ENCODE measurements around the gene ESR1.

DNA sequence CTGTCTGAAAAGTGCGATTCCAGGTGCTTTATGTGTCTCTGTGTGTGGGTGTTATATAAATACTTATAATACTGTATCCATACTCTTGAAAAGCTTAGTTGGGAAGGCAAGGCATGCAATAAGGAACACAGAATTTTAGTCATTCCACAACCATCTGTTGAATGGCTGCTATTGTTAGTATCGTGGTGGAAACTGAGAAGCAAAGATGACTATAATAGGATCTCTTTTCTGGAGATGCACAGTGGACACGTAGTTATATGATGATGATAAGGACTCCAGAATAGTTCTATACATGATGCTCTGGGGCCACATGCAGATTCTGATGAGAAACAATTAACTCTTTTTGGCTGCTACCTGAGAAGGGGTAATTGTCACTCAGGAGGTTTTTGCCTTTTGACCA is 25.2 kb downstream of the ESR1 start:
- TF ChIP-seq JUND (IDR thresholded peaks at IDR 0.05) (no peak), EZH2phosphoT487 (IDR thresholded peaks at IDR 0.05; ENCODE audit: borderline replicate concordance, low read depth) (no peak), MXI1 (IDR thresholded peaks at IDR 0.05; ENCODE audit: low read depth, low read length) (no peak)

Measured in SK-N-SH (cell line).